NB4 (cell line): ENCODE data around the gene KLHL33.

Experiments
- DNase-seq: peaks from one replicate; pipeline ENCODE4 v3.0.0; 2010; ENCODE audit warnings: low read depth
- H3K4me3 ChIP-seq: one replicate; pipeline ENCODE4 v1.5.1; 2011; ENCODE audit warnings: mild to moderate bottlenecking, low read depth, low read length, moderate library complexity
- CTCF ChIP-seq: IDR thresholded peaks from one replicate; pipeline ENCODE4 v1.5.1; 2012; ENCODE audit warnings: low read depth, low read length
- MAX ChIP-seq: IDR thresholded peaks from 2 replicates; pipeline ENCODE4 v1.6.1; 2011; ENCODE audit warnings: low read depth, low read length
- MYC ChIP-seq: IDR thresholded peaks from 2 replicates; pipeline ENCODE4 v1.6.1; 2011; ENCODE audit warnings: low read depth, low read length
- POLR2A ChIP-seq: IDR thresholded peaks from 2 replicates; pipeline ENCODE4 v1.6.1; 2011; ENCODE audit warnings: mild to moderate bottlenecking; ENCODE audit not compliant: insufficient read length; ENCODE audit errors: extremely low read depth

The KLHL33 gene

GRCh38 chr14:20386276-20386855, 49.6 kb downstream of the KLHL33 start:
- no peak overlapping the region for H3K4me3 ChIP-seq
- TF ChIP-seq CTCF (no peak), POLR2A (no peak), MAX (no peak), MYC (no peak)
- no peak for DNase-seq

GRCh38 chr14:20384886-20385285, 51.1 kb downstream of the KLHL33 start:
- DNase-seq = no peak
- TF ChIP-seq MYC (no peak), MAX (no peak), CTCF (no peak), POLR2A (no peak)
- no peak overlapping the region for H3K4me3 ChIP-seq

GRCh38 chr14:20384321-20384720, 51.6 kb downstream of the KLHL33 start:
- no peak for DNase-seq
- no peak for TF ChIP-seq MAX
- no peak for TF ChIP-seq CTCF
- TF ChIP-seq MYC = no peak
- TF ChIP-seq POLR2A = no peak
- no peak overlapping the region for H3K4me3 ChIP-seq

- no peak for TF ChIP-seq MAX
- TF ChIP-seq MYC = no peak
- TF ChIP-seq POLR2A = no peak
- no peak for TF ChIP-seq CTCF
- no peak for DNase-seq
- H3K4me3 ChIP-seq = no peak overlapping the region
These were observed 52.3 kb downstream of the KLHL33 start for GRCh38 chr14:20383636-20384035.

GRCh38 chr14:20383032-20383431, 52.9 kb downstream of the KLHL33 start:
- TF ChIP-seq CTCF (no peak), MAX (no peak), MYC (no peak), POLR2A (no peak)
- H3K4me3 ChIP-seq = no peak overlapping the region
- no peak for DNase-seq

GRCh38 chr14:20382526-20382925, 53.4 kb downstream of the KLHL33 start:
- H3K4me3 ChIP-seq = no peak overlapping the region
- no peak for TF ChIP-seq MYC
- TF ChIP-seq MAX = no peak
- no peak for TF ChIP-seq CTCF
- TF ChIP-seq POLR2A = no peak
- no peak for DNase-seq
